SK-N-SH treated with all-trans-retinoic acid at 6 μM for 48 hours (cell line): ENCODE data around the gene ANKRD44.

Experiments
- ATAC-seq: fragments of 200-7000 bp; cut with Tn5 transposase; 3 replicates; pipeline ENCODE4 v1.9.1; 2020; ENCODE audit warnings: mild to moderate bottlenecking, moderate library complexity
- ARNTL ChIP-seq: fragments of 450-650 bp; formaldehyde crosslinking; IDR thresholded peaks from 2 replicates; pipeline ENCODE4 v1.5.0; 2020; ENCODE audit warnings: low read depth, mild to moderate bottlenecking, moderate library complexity, borderline replicate concordance
- BACH2 ChIP-seq: fragments of 250-450 bp; sonication (Bioruptor Pico); IDR thresholded peaks from 2 replicates; pipeline ENCODE4 v1.9.0; 2021; ENCODE audit warnings: mild to moderate bottlenecking, borderline replicate concordance
- CSDC2 ChIP-seq: fragments of 250-450 bp; sonication (Bioruptor Pico); IDR thresholded peaks from 2 replicates; pipeline ENCODE4 v1.5.0; 2020; ENCODE audit warnings: mild to moderate bottlenecking, moderate library complexity
- ESRRG ChIP-seq: fragments of 250-450 bp; sonication (Bioruptor Pico); IDR thresholded peaks from 2 replicates; pipeline ENCODE4 v1.6.1; 2021; ENCODE audit warnings: mild to moderate bottlenecking
- GLIS3 ChIP-seq: fragments of 250-450 bp; sonication (Bioruptor Pico); IDR thresholded peaks from 2 replicates; pipeline ENCODE4 v1.5.0; 2020; ENCODE audit warnings: mild to moderate bottlenecking, moderate library complexity
- OSR1 ChIP-seq: fragments of 250-450 bp; sonication (Bioruptor Pico); IDR thresholded peaks from 2 replicates; pipeline ENCODE4 v1.8.0; 2022; ENCODE audit warnings: moderate library complexity, mild to moderate bottlenecking, inconsistent platforms
- PPARA ChIP-seq: fragments of 250-450 bp; sonication (Bioruptor Pico); IDR thresholded peaks from 2 replicates; pipeline ENCODE4 v1.5.0; 2020; ENCODE audit warnings: mild to moderate bottlenecking, borderline replicate concordance
- RARB ChIP-seq: fragments of 250-450 bp; sonication (Bioruptor Pico); IDR thresholded peaks from 2 replicates; pipeline ENCODE4 v1.8.0; 2021; ENCODE audit warnings: mild to moderate bottlenecking, moderate library complexity
- SNAI2 ChIP-seq: fragments of 250-450 bp; sonication (Bioruptor Pico); IDR thresholded peaks from 2 replicates; pipeline ENCODE4 v1.5.0; 2020; ENCODE audit warnings: mild to moderate bottlenecking, moderate library complexity
- TCF4 ChIP-seq: fragments of 250-450 bp; sonication (Bioruptor Pico); IDR thresholded peaks from 2 replicates; pipeline ENCODE4 v1.8.0; 2021; ENCODE audit warnings: mild to moderate bottlenecking, moderate library complexity, borderline replicate concordance
- TOX ChIP-seq: fragments of 250-450 bp; sonication (Bioruptor Pico); IDR thresholded peaks from 2 replicates; pipeline ENCODE4 v1.8.0; 2021; ENCODE audit warnings: mild to moderate bottlenecking, moderate library complexity, borderline replicate concordance
- ZC3H10 ChIP-seq: fragments of 250-450 bp; sonication (Bioruptor Pico); IDR thresholded peaks from 2 replicates; pipeline ENCODE4 v1.5.1; 2021; ENCODE audit warnings: mild to moderate bottlenecking, moderate library complexity
- ZFP3 ChIP-seq: fragments of 250-450 bp; sonication (Bioruptor Pico); IDR thresholded peaks from 2 replicates; pipeline ENCODE4 v1.5.0; 2020; ENCODE audit warnings: mild to moderate bottlenecking, moderate library complexity
- ZFP30 ChIP-seq: fragments of 450-650 bp; formaldehyde crosslinking; IDR thresholded peaks from 2 replicates; pipeline ENCODE4 v1.5.0; 2022; ENCODE audit warnings: mild to moderate bottlenecking, moderate library complexity
- ZNF565 ChIP-seq: fragments of 450-650 bp; formaldehyde crosslinking; conservative IDR thresholded peaks from 2 replicates; pipeline ENCODE4 v1.5.0; 2020; ENCODE audit warnings: low read depth, mild to moderate bottlenecking, moderate library complexity
- ZNF70 ChIP-seq: fragments of 450-650 bp; formaldehyde crosslinking; IDR thresholded peaks from 2 replicates; pipeline ENCODE4 v1.5.0; 2020; ENCODE audit warnings: mild to moderate bottlenecking, moderate library complexity
- ZNF8 ChIP-seq: fragments of 450-650 bp; formaldehyde crosslinking; IDR thresholded peaks from 2 replicates; pipeline ENCODE4 v1.5.0; 2020; ENCODE audit warnings: mild to moderate bottlenecking, moderate library complexity
- TF ChIP-seq, protein P1 (sequence below): fragments of 250-450 bp; sonication (Bioruptor Pico); IDR thresholded peaks from 2 replicates; pipeline ENCODE4 v1.5.1; 2021; ENCODE audit warnings: mild to moderate bottlenecking, moderate library complexity
- TF ChIP-seq, protein P2 (sequence below): fragments of 250-450 bp; sonication (Bioruptor Pico); IDR thresholded peaks from 2 replicates; pipeline ENCODE4 v1.5.0; 2020; ENCODE audit warnings: mild to moderate bottlenecking, moderate library complexity
- TF ChIP-seq, protein P3 (sequence below): fragments of 250-450 bp; sonication (Bioruptor Pico); IDR thresholded peaks from 2 replicates; pipeline ENCODE4 v1.8.0; 2021; ENCODE audit warnings: low read depth, mild to moderate bottlenecking, moderate library complexity, borderline replicate concordance
- TF ChIP-seq, protein P4 (sequence below): fragments of 250-450 bp; sonication (Bioruptor Pico); IDR thresholded peaks from 2 replicates; pipeline ENCODE4 v1.8.0; 2020; ENCODE audit warnings: mild to moderate bottlenecking, moderate library complexity, borderline replicate concordance

ANKRD44 gene

DNA sequence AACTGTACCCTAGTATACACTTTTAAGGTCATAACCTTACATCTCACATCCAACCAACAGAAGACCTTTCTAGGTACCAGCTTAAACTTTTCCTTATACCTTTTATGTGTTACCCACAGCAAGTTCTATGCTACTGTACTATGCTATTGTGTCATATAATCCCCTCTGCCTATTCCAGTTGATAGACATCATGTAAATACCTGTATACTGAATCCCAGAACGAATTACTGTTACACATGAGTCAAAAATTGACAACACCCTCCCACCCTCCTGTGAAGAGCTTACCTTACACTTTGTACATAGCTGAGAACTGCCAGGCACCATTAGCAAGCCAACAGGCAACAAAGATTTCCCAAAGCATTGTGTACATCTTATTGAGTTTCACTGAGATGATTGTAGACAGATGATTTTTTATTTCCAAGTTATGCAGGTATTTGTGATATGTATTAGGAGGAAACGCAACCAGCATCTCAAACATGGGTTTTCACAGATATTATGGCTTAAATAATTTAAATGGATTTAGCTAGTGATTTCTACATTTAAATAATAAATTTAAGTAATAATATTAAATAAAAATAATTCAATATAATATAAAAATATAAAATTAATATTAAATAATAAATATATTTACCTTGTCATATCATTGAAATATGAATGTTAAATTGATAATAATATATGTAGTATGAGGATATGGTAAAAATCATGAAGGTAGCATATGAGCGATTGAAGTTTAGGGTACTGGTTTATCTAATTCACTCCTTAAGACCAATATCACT is 43.0 kb upstream of the ANKRD44 start:
- no peak for ATAC-seq
- TF ChIP-seq TCF4 (CRISPR knock-in tag) (no peak), ZFP30 (CRISPR knock-in tag) (no peak), ZNF70 (CRISPR knock-in tag) (no peak), OSR1 (no peak), ARNTL (CRISPR knock-in tag) (no peak), GLIS3 (CRISPR knock-in tag) (no peak), TOX (CRISPR knock-in tag) (no peak), ZNF8 (CRISPR knock-in tag) (no peak)
- TF ChIP-seq, protein P1, sequence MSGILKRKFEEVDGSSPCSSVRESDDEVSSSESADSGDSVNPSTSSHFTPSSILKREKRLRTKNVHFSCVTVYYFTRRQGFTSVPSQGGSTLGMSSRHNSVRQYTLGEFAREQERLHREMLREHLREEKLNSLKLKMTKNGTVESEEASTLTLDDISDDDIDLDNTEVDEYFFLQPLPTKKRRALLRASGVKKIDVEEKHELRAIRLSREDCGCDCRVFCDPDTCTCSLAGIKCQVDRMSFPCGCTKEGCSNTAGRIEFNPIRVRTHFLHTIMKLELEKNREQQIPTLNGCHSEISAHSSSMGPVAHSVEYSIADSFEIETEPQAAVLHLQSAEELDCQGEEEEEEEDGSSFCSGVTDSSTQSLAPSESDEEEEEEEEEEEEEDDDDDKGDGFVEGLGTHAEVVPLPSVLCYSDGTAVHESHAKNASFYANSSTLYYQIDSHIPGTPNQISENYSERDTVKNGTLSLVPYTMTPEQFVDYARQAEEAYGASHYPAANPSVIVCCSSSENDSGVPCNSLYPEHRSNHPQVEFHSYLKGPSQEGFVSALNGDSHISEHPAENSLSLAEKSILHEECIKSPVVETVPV (CRISPR knock-in tag): no peak

DNA sequence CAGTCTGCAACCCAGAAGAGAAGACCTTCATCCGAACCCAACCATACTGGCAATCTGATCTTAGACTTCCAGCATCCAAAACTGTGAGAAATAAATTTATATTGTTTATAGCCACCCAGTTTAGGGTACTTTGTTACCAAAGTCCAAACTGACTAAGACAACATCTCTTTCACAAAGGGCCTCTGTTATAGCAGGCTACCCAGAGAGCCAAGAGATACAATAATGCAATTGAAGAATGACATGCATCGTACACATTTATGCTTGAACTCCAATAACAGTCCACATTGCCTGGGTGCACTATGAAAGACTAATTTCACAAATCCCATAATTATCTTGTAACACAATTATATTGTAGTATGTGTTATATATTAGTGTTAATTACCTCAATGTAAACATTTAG is 39.1 kb upstream of the ANKRD44 start:
- no peak for ATAC-seq
- TF ChIP-seq GLIS3 (CRISPR knock-in tag): no peak
- no peak for TF ChIP-seq SNAI2 (CRISPR knock-in tag)
- no peak for TF ChIP-seq BACH2 (CRISPR knock-in tag)
- TF ChIP-seq, protein P2, sequence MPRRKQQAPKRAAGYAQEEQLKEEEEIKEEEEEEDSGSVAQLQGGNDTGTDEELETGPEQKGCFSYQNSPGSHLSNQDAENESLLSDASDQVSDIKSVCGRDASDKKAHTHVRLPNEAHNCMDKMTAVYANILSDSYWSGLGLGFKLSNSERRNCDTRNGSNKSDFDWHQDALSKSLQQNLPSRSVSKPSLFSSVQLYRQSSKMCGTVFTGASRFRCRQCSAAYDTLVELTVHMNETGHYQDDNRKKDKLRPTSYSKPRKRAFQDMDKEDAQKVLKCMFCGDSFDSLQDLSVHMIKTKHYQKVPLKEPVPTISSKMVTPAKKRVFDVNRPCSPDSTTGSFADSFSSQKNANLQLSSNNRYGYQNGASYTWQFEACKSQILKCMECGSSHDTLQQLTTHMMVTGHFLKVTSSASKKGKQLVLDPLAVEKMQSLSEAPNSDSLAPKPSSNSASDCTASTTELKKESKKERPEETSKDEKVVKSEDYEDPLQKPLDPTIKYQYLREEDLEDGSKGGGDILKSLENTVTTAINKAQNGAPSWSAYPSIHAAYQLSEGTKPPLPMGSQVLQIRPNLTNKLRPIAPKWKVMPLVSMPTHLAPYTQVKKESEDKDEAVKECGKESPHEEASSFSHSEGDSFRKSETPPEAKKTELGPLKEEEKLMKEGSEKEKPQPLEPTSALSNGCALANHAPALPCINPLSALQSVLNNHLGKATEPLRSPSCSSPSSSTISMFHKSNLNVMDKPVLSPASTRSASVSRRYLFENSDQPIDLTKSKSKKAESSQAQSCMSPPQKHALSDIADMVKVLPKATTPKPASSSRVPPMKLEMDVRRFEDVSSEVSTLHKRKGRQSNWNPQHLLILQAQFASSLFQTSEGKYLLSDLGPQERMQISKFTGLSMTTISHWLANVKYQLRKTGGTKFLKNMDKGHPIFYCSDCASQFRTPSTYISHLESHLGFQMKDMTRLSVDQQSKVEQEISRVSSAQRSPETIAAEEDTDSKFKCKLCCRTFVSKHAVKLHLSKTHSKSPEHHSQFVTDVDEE: no peak
- TF ChIP-seq, protein P3, sequence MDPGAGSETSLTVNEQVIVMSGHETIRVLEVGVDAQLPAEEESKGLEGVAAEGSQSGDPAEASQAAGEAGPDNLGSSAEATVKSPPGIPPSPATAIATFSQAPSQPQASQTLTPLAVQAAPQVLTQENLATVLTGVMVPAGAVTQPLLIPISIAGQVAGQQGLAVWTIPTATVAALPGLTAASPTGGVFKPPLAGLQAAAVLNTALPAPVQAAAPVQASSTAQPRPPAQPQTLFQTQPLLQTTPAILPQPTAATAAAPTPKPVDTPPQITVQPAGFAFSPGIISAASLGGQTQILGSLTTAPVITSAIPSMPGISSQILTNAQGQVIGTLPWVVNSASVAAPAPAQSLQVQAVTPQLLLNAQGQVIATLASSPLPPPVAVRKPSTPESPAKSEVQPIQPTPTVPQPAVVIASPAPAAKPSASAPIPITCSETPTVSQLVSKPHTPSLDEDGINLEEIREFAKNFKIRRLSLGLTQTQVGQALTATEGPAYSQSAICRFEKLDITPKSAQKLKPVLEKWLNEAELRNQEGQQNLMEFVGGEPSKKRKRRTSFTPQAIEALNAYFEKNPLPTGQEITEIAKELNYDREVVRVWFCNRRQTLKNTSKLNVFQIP (CRISPR knock-in tag): no peak
- TF ChIP-seq ARNTL (CRISPR knock-in tag): no peak
- no peak for TF ChIP-seq CSDC2 (CRISPR knock-in tag)
- TF ChIP-seq, protein P4, sequence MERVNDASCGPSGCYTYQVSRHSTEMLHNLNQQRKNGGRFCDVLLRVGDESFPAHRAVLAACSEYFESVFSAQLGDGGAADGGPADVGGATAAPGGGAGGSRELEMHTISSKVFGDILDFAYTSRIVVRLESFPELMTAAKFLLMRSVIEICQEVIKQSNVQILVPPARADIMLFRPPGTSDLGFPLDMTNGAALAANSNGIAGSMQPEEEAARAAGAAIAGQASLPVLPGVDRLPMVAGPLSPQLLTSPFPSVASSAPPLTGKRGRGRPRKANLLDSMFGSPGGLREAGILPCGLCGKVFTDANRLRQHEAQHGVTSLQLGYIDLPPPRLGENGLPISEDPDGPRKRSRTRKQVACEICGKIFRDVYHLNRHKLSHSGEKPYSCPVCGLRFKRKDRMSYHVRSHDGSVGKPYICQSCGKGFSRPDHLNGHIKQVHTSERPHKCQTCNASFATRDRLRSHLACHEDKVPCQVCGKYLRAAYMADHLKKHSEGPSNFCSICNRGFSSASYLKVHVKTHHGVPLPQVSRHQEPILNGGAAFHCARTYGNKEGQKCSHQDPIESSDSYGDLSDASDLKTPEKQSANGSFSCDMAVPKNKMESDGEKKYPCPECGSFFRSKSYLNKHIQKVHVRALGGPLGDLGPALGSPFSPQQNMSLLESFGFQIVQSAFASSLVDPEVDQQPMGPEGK (CRISPR knock-in tag): no peak
- TF ChIP-seq ZC3H10: no peak
- TF ChIP-seq ZNF70 (CRISPR knock-in tag): no peak
- TF ChIP-seq PPARA (CRISPR knock-in tag): no peak
- no peak for TF ChIP-seq ZNF8 (CRISPR knock-in tag)

DNA sequence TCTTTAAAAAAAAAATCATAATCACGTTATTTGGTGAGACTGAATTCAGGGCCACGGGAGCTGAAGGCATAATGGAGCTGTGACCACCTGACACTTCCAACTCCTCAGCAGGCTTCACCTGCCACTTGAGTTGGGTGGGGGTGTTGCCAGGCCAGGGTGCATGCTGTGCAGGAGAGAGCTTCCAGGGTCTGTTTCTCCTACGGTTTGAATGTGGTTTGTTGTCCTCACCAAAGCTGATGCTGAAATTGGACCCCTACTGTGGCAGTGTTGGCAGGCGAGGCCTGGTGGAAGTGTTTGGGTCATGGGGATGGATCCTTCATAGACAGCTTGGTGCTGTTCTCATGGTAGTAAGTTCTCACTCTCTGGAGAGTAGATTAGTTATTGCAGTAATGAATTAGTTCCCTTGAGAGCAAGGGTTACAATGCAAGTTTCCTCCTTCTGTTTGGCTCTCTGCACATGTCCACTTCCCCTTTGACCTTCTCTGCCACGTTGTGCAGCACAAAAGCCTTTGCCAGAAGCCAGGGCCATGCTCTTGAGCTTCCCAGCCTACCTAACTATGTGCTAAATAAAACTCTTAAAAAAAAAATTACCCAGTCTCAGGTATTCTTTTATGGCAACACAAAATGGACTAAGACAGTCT is 38.3 kb upstream of the ANKRD44 start:
- no peak for TF ChIP-seq ZC3H10
- no peak for TF ChIP-seq TCF4 (CRISPR knock-in tag)
- TF ChIP-seq RARB (CRISPR knock-in tag): no peak
- TF ChIP-seq TOX (CRISPR knock-in tag): no peak
- no peak for TF ChIP-seq ARNTL (CRISPR knock-in tag)
- no peak for TF ChIP-seq SNAI2 (CRISPR knock-in tag)
- no peak for ATAC-seq

DNA sequence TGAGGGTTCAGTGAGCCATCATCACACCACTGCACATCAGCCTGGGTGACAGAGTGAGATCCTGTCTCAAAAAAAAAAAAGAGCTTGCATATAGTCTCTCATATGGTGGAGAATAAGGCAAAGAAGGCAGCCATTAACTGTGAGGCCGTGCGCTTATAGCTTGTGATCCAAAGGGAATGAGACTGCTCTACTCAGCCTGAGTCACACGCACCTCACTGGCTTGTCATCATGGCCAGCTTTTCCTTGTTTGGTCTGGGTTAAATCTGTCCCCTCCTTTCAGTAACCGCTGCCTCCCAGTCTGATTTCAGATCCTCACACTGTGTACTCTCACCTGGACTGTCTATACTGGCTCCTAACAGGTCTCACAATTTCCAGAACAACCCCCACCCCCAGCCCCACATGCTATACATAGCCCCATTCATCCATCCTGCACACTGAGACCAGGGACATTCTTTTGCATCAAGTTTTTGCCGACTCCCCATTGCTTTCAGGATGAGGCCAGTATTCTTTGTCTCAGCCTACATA is 35.3 kb upstream of the ANKRD44 start:
- ATAC-seq: peak; percentile 25; the same call in 1 of the 3 replicates
- TF ChIP-seq CSDC2 (CRISPR knock-in tag) (no peak), BACH2 (CRISPR knock-in tag) (no peak), RARB (CRISPR knock-in tag) (no peak), ZNF565 (CRISPR knock-in tag) (no peak), ESRRG (CRISPR knock-in tag) (no peak), ZFP30 (CRISPR knock-in tag) (no peak), ZFP3 (CRISPR knock-in tag) (no peak), SNAI2 (CRISPR knock-in tag) (no peak), ARNTL (CRISPR knock-in tag) (no peak)
- TF ChIP-seq, protein P2: no peak
- TF ChIP-seq, protein P1 (CRISPR knock-in tag): no peak
